Uterus (tissue), 4 donors: ENCODE data around the gene C11orf52. TPM values are rescaled to one million over a fixed set of nuclear protein-coding genes. Genes with fewer than 3 reads are reported as not detected.
A peak's percentile ranks its signal among the peaks of the same experiment; 100 is the strongest.

Source experiments
- DNase-seq, 2 donors: peaks; one replicate each; pipeline ENCODE4 v3.0.0-alpha.2; 2019 to 2020
- H3K27ac ChIP-seq, 2 donors: fragments of 200-600 bp; sonication (generic); 1 replicate in 1 of 2; 2 replicates in 1 of 2; pipeline ENCODE4 v1.5.1; 2016 to 2018
- H3K27me3 ChIP-seq, 2 donors: fragments of 200-600 bp; sonication (generic); one replicate each; pipeline ENCODE4 v1.5.1; 2018 to 2019; ENCODE audit warnings: control low read depth in 1 of 2
- H3K36me3 ChIP-seq, 2 donors: fragments of 200-600 bp; sonication (generic); one replicate each; pipeline ENCODE4 v1.5.1; 2019; ENCODE audit warnings: control low read depth in 1 of 2
- H3K4me1 ChIP-seq, 2 donors: fragments of 200-600 bp; sonication (generic); one replicate each; pipeline ENCODE4 v1.5.1; 2018 to 2019; ENCODE audit warnings: control low read depth in 1 of 2
- H3K4me3 ChIP-seq, 2 donors: fragments of 200-600 bp; sonication (generic); 1 replicate in 1 of 2; 2 replicates in 1 of 2; pipeline ENCODE4 v1.5.1; 2018 to 2019; ENCODE audit warnings: mild to moderate bottlenecking in 1 of 2
- H3K9me3 ChIP-seq, 2 donors: fragments of 200-600 bp; sonication (generic); one replicate each; pipeline ENCODE4 v1.5.1; 2019; ENCODE audit warnings: control low read depth in 1 of 2
- POLR2A ChIP-seq, 2 donors: fragments of 450-650 bp; IDR thresholded peaks; one replicate each; pipeline ENCODE4 v1.6.1; 2016; ENCODE audit warnings: antibody characterized with exemption in 2 of 2, mild to moderate bottlenecking in 1 of 2, moderate library complexity in 1 of 2
- intact Hi-C: fragments of 100-400 bp; cut with DNase I; formaldehyde crosslinking; loops from one replicate; pipeline ENCODE4 v1.15.1; 2023; ENCODE audit warnings: low total_unique reads
- total RNA-seq, 4 donors: library from RNA; depleted of rRNA in 3 of 4; stranded (reverse); fragments of >200 nt in 3 of 4; gene quantifications; one replicate each; pipeline versions ENCODE4 v1.1.0 to v1.2.4, GENCODE V29; 2014 to 2023
- TF ChIP-seq, protein P1 (sequence below), 4 experiments: fragments of 200-600 bp in 2 of 4; fragments of 450-650 bp in 2 of 4; sonication (generic) in 2 of 4; IDR thresholded peaks; one replicate each; pipeline ENCODE4 v1.5.1; 2016 to 2019; ENCODE audit warnings: antibody characterized with exemption in 4 of 4, mild to moderate bottlenecking in 2 of 4, moderate library complexity in 1 of 4
- donor health status: DM: yes; HTN: yes; CAD: no.

C11orf52 gene, protein sequence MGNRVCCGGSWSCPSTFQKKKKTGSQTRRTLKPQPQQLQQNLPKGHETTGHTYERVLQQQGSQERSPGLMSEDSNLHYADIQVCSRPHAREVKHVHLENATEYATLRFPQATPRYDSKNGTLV
- 1 to 10 TPM in 2 of 4 donors, not detected in 2; 1.6 to 2.4 TPM for total RNA-seq

DNA sequence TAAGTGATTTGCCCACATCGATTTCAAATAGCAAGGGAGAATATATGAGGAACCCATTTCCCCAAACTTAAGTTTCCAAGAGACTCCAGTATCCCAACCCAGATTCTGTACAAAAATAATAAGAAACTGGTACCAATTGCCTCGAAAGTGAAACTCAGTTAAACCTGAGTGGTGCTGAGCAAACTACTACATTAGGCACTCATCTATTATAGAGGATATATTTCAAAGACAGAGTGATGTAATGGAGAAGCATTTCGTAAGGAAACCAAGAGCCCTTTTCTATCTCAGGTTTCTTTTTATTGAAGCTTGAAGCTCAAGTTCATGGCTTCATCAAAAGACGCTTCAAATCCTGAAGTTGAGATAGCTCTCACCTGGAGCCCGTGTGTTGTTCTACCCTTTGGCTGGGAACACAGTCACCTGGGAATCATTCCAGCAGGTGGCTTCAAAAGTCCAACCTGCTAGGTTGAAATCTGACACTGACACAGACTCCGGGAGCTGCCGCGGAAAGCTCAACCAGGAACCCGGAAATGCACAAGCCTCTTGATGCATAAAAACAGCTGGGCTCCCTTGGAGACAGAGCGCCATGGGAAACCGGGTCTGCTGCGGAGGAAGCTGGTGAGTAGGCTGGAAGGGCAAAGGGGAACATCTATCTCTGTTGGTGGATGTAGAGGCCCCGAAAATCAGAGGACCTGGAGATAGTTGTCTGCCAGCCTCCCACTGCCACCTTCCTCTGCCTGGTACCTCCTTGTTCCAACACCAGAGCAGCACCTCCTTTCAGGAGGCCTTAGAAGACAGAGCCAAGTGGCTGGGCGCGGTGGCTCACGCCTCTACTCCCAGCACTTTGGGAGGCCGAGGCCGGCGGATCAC is at the start of gene C11orf52:
TSS of gene C11orf52 (plus strand) at position 524 of the 867 bp plus-strand sequence. CDS start at position 584, 60 bp downstream.
- peak within 1 kb of the TSS in 1 of 2 donors; percentile 42 for H3K27ac ChIP-seq
- intact Hi-C loops, result no loop called here
- H3K4me3 ChIP-seq, result no peak within 1 kb of the TSS
- TF ChIP-seq, protein P1, sequence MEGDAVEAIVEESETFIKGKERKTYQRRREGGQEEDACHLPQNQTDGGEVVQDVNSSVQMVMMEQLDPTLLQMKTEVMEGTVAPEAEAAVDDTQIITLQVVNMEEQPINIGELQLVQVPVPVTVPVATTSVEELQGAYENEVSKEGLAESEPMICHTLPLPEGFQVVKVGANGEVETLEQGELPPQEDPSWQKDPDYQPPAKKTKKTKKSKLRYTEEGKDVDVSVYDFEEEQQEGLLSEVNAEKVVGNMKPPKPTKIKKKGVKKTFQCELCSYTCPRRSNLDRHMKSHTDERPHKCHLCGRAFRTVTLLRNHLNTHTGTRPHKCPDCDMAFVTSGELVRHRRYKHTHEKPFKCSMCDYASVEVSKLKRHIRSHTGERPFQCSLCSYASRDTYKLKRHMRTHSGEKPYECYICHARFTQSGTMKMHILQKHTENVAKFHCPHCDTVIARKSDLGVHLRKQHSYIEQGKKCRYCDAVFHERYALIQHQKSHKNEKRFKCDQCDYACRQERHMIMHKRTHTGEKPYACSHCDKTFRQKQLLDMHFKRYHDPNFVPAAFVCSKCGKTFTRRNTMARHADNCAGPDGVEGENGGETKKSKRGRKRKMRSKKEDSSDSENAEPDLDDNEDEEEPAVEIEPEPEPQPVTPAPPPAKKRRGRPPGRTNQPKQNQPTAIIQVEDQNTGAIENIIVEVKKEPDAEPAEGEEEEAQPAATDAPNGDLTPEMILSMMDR (IDR thresholded peaks at IDR 0.05), result no peak
- no peak for TF ChIP-seq POLR2A (IDR thresholded peaks at IDR 0.05)
- no peak for DNase-seq
- no peaks in the 10 kb centered on the region for H3K9me3 ChIP-seq
- no peaks in the 10 kb centered on the region for H3K4me1 ChIP-seq
- no peaks in the 10 kb centered on the region for H3K27me3 ChIP-seq
- H3K36me3 ChIP-seq, result no peaks in the 10 kb centered on the region

DNA sequence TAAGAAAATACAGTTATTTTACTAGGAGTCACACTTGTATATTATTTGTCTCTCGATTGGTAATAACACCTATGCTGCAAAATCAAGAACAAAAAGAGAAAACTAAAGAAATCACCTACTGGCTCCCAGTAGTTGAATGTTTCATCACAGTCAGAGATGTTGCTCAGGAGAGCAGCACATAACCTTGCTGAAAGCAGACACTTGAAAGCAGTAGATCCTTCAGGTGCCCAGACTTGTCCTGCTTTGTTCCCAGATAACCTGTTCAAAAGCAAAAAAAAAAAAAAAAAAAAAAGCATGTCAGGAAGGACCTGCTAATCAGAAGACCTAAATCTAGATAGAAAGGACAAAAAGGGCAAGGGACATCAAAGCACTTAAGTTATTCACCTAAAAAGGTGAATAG is 48.6 kb upstream of the C11orf52 start:
- H3K36me3 ChIP-seq, result no peaks in the 10 kb centered on the region
- H3K4me3 ChIP-seq, result peak overlapping the region in 1 of 2 donors; percentile 100
- no peaks in the 10 kb centered on the region for H3K27me3 ChIP-seq
- TF ChIP-seq, protein P1 (IDR thresholded peaks at IDR 0.05), result no peak
- TF ChIP-seq POLR2A (IDR thresholded peaks at IDR 0.05), result no peak
- H3K27ac ChIP-seq, result no peak overlapping the region
- intact Hi-C loops, result loop anchor here (10.0 kb wide), 2 partner anchors 65 to 215 kb away; partner anchors contain the start of genes DIXDC1, SDHD and TIMM8B
- H3K9me3 ChIP-seq, result no peaks in the 10 kb centered on the region
- DNase-seq, result no peak
- H3K4me1 ChIP-seq, result no peaks in the 10 kb centered on the region

DNA sequence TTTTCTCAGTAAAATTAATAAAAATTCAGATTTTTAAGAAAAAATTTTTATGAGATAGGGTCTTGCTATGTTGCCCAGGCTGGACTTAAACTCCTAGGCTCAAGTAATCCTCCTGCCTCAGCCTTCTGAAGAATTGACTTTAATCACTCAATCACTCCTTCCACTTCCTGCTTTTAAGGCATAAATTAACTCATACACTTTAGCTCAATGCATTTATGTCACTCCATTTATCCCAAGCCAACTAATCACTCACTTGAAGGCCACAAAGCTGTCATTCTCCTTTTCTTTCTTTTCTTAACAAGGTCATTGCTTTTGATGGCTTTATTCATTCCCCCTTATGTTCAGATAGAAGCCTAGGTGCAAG is 48.2 kb upstream of the C11orf52 start:
- H3K27ac ChIP-seq, result peak overlapping the region; percentile 92 to 94

DNA sequence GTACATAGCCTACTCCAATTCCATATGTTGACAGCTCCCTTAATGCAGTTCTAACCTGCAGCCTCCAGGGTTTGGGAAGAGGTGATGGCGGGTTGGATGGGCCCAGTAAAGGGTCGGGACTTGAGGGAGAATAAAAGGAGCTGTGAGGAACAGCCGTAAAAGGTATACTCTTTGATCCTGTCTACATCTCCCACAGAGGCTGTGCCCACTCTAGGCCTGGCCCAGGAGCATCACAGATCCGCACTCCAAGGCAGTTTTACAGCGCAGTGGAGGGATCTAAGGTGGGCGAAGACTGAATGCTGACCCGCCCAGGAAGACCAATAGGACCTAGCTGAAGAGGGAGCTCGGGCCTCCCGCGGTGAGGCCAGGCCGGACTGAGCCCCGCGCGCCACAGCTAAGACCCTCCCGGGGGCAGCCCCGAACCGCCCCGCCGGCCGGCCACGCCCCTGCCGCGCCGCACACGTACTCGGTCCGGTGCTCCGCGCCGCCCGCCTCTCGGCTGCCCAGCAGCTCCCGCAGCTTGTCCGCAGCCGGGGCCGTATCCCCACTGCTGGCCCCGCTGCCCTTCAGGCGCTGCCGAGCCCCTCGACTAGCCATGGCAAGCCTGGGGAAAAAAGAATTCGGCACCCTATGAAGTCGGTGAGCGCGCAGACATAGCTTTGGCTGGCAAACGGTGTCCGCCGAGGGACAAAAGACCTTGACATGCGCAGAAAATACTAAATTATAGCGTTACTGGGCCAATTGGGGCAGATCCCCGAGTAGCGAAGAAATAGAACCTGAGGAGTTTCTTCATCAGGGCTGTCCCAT is 47.6 kb upstream of the C11orf52 start, which contains the start of gene ALG9:
TSS of gene ALG9 (minus strand) at position 696 of the 807 bp plus-strand sequence. CDS start at position 597, 99 bp downstream.
- Histone ChIP-seq H3K4me1 (no peaks in the 10 kb centered on the region), H3K27ac (peak within 1 kb of the TSS; percentile 92 to 94), H3K27me3 (no peaks in the 10 kb centered on the region), H3K9me3 (no peaks in the 10 kb centered on the region), H3K36me3 (no peaks in the 10 kb centered on the region), H3K4me3 (peak within 1 kb of the TSS; percentile 67 to 100)
- TF ChIP-seq, protein P1 (IDR thresholded peaks at IDR 0.05), result peak in 2 of 4 experiments; percentile 14 to 37
- peak in 1 of 2 donors; percentile 43 for TF ChIP-seq POLR2A (IDR thresholded peaks at IDR 0.05)
- intact Hi-C loops, result loop anchor here (10.0 kb wide), 2 partner anchors 64 to 214 kb away; partner anchors contain the start of genes DIXDC1, SDHD and TIMM8B
- DNase-seq, result peak; percentile 82 to 86

More for the DNA sequence above, 48.2 kb upstream of the C11orf52 start:
- no peaks in the 10 kb centered on the region for H3K9me3 ChIP-seq
- no peaks in the 10 kb centered on the region for H3K36me3 ChIP-seq
- intact Hi-C loops, result loop anchor here (10.0 kb wide), 2 partner anchors 64 to 214 kb away; partner anchors contain the start of genes DIXDC1, SDHD and TIMM8B
- H3K4me1 ChIP-seq, result no peaks in the 10 kb centered on the region
- peak overlapping the region; percentile 67 to 100 for H3K4me3 ChIP-seq
- no peaks in the 10 kb centered on the region for H3K27me3 ChIP-seq
- DNase-seq, result no peak
- no peak for TF ChIP-seq POLR2A (IDR thresholded peaks at IDR 0.05)
- TF ChIP-seq, protein P1 (IDR thresholded peaks at IDR 0.05), result no peak
